ENCODE measurements around the gene TWIST1. TPM values are rescaled to one million over a fixed set of nuclear protein-coding genes. Genes with fewer than 3 reads are reported as not detected.

TWIST1 gene
- total RNA-seq, 1 donor from 2014 or later = not detected

DNA sequence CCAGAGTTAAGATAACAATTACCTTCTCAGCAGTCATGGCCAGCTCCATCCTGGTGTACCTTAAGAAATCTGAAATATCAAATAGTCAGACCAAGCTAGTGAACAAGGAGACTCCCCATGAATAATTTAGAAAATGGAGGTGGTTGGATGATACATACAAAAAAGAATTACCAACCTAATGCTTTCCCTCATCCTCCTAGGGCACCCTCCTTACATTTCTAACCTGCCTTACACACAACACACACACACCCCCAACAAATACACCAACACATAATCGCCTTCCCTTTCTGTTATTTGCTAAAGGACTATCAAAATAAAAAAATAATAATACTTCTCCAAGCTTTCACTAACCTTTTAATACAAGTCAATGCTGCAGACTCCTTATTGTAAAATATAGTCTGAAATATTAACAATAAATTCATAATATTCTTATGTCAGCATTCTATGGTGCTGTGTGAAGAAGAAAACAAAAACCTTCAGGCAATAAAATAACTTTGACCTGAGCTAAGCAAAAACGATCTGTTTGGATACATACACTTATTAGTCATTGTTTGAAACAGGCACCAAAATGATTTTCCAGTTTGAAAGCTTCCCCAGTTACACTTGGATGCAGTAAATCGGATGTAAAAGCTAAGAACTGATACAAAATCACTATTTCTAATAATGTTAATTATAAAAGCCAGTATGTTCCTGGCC is 3.4 kb downstream of the TWIST1 start:
- DNase-seq (ENCODE audit: low read depth) = no peak

DNA sequence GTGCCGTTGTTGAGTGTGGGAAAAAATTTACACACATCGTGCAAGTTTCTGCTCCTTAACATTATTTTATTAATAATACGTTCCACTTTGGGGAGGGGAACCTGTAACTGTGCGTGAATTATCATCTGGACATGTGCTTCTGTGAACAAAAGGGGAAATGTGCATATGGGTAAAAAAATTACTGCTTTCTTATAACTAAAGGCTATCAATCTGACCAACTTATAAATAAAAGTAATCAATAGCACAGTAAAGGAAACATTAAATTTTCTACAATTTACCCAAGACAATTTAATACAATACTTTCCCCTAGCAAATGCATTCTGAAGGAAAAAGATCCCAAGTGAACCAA is 4.5 kb downstream of the TWIST1 start:
- DNase-seq (ENCODE audit: low read depth) = no peak

DNA sequence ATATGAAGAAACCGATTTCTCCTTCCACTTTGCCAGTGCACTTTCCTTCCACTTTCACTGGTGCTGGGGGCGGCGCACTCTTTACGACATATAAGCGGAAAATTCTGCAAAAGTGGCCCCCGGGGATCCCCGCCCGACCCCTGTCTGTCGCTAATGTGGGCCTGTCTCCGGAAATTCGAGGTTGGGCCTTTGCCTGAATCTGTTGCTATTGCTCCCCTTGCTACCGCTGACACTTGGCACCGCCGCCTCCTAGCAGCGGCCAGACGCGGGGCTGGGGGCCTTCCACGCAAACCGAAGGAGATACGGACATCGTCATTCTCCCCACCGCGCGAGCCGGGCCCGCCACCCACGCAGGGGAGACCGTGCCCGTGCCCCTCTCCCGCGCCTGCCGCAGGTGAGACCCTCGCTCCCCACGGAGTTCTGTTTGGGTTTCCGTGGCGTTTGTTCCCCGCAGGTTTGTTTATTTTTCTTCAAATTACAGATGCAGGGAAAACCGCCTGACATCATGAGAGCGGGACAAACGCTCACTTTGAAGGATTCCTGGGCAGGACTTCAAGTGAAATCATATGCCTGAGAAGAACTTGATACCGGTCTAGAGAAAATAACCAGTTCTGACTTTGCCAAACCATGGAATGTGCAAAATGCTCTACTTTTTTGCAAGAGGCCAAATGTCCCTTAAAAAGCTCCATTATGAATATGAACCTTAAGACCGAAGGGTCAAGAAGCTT is 5.0 kb downstream of the TWIST1 start:
- DNase-seq (ENCODE audit: low read depth) = no peak

DNA sequence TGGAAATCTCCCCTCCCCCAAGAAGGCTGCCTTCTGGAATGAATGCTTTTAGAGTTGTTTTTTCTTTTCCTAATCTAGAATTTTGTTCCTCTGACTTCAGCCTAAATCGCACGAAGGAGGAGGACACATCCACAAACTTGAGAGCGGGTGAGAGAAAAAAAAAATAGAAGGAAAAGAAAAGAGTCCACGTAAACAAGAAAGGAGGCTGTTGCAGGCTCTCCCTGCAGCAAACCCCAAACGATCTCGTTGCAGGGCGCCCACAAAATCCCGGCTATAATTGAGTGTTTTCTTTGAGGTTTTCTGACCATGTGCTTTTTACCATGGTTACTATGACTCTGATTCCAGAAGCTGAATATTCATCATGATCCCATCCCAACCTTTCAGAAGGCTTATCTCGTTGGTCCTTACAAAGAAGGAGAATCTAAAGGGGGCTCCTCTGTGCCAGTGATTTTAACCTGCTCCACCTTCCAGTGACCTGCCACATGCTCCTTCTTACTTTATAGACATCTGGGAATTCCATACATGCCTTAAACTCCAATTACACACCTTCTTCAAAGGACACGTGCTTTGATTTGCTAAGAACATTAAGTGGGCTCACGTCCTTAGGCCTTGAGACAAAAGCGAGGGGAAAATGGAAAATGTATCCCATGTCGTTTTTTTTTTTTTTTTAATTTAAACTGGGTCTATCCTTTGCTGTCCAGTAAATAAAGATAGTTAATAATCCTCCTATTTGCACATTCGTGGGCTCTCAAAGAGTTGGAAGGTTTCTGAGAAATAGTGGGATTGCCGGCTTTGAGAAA is 5.8 kb downstream of the TWIST1 start:
- no peak for DNase-seq (ENCODE audit: low read depth)

DNA sequence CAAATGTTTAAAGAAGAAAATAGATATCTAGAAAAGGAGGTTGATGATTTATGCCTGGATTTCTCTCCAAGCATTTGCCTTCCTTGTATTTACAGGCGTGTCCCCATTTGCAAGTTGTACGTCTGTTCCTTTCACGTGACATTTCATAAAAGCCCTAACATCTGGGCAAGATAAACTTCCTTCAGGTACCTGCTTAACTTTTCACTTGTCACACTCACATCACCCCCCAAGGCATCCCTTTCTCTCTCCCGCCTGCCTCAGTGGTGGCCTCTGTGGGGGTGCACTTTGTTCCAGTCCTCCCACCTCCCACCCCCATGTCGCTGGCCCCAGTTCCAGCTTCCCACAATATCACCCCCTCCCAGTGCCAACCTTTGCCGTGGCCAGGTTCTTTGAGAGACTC is 6.7 kb downstream of the TWIST1 start:
- DNase-seq (ENCODE audit: low read depth) = no peak

DNA sequence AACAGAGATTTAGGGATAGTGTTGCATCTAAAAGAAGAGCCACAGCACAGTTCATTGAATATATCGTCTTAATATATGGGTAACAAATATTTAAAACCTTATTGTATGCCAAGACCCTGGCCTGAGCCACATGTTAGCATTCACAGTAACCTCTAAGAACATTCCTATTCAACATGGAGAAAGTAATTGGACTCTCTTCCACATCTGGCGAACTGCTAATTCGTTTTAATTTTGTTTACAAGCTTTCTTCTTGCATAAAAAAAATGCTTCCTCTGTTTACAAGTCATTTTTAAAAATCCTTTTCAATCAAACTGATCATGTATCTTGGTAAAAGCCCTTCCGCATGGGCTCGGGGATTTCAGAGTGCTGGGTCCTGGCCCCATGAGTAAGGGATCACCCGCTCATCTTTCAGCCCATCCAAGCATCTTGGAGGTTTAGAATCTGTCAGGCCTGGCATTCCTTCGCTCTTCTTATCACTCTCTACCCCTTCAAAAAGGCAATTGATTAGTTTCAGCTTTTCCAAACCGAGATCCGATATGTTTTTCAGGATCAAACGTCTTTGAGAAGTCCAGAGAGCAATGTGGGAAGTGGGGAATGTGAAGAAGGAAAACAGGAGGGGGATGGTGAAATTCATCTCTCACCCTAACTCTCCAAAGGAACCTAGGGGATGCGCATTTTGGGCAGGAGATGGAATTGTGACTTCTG is 7.3 kb downstream of the TWIST1 start:
- DNase-seq (ENCODE audit: low read depth) = no peak

DNA sequence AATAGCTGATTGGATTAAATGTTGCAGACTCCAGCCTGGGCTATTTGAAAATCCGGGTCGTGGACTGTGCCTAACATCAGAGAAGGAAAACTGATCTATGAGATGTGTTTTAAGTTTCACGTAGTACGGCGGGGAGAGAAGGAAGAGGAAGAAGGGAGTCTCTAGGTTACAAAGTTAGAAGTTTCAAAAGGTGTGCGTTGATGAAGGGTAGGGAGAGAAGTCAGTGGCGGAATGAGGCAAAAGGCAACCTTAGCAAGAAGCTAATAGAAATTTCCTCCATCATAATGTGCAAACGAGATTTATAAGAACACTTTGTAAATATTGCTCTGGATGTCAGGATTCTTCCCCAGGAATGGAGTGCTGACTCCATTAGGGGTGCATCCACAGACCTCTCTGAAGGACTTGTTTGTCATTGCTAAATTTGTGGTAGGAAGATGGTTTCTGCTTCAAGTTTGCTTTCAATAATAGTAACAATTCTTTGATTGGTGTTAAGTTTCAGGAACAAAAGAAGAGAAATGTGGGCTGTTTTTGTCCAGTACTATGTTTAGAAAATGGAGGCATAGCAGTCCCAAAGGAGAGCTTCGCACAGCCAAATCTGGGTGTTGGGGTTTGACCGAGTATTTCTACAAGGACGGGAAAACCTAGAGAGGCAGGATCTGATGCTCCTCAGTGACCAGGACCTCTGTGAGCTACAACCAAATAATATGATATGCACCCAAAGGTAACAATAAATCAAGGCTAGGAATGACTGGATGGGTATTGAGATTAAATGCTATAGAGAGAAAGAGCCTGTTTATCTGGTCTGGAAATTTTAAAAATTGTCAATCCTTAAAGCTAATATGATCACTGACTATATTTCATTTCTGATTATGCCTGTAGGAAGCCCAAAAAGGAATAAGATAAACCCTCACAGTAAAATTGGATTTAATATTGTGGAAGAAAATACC is 8.2 kb downstream of the TWIST1 start:
- DNase-seq (ENCODE audit: low read depth) = no peak

DNA sequence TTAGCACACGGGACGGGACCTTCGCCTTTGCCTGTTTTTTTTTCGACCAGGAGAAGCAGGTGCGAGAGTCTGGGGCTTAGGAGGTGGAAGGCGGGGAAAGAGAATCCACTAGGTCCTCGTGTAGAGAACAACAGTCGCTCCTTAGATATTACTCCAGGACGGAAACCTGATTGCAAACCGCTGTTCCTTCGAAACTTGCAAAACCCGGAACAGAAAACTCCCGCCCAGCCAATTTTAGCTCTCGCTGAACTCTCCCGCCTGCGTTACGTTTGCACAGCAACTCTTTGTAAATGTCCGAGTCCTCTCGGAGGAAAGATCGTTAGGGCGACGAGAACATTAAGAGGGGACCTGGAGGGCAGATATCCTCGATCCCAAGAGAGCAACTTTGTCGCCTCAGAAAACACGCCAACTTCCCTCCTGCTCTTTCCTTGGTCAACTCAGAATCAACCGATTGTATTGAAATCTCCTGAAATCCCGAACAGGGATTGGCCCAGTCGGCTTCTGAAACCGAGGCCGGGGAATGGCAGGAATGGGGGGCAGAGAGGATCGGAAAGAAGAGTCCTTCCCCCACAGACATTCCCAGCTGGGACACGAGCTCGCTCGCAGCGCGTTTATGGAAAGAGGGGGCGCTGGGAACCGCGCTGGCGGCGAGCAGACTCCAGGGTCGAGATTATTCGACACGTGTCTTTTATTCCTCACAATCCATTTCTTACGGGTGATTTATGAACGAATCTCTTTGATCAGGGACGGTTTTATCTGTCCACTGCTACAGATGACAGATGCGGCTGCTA is 9.9 kb downstream of the TWIST1 start:
- no peak for DNase-seq (ENCODE audit: low read depth)

DNA sequence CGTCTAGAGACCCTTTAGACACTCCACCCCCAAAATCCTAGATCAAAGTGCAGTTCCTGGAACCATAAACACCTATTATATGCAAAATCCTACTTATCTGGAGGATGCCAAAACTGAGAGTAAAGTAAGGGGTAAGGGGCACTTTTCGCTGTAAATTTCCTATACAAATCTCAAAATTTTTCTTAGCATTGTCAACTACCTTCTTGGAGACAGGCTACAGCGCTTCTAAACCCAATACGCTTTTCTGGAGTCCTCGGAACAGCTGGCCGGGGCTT is 10.4 kb downstream of the TWIST1 start:
- DNase-seq (ENCODE audit: low read depth) = no peak

DNA sequence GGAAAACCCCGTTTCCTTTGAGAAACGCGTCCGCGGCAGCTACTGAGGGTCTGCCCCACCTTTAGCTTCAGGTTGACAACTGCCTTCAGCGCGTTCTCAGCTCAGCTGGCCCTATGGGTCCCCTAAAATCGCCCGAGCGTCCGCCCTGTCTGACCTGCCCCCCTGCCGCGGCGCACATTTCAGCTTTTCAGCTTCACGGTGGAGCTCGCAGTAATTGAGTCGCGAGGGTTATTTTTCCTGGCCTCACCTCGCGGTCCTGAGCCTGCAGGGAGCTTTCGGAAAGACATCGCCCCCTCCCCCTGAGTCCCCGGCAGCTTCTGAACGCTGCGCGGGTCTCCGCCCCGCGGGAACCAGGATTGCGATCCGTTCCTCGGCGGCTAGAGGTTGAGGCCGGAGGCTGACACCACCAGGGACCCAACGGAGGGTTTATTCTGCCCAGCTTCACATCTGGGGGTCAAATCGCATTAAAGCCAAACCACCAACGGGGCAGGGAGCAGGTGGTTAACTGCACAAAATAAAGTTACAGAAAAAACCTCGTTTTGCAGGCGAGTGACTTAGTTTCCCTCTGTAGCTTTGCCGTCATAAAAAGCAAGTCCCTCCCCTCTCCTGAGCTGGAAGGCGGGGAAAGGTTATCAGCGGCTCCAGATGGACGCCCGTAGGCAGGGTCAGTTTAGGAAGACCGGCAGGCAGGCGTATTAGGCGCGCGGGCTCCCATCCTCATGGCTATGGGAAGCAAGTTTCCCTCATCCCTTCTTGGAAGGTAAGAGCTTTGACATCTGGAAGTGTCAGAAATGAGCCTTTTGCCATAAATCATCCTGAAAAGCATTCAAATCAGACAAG is 11.0 kb downstream of the TWIST1 start:
- DNase-seq (ENCODE audit: low read depth) = no peak

DNA sequence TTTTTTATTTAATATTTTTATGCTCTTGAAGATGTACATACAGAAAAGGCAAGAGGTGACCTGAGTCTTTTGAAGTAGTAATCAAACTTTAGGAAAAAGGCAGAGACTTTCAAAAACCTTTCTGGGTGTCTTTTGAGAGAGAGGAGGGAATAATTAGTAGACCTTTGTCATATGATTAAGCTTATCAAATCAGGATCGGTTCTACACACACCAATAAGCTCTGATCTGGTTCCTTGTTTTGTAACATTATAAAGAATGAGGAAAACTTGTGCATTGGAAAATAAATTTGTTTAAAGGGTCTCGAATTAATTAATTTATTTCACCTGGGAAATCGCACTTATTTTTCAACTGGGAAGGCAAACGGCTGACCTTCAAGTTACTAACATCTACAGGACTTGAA is 11.9 kb downstream of the TWIST1 start:
- DNase-seq (ENCODE audit: low read depth) = no peak

DNA sequence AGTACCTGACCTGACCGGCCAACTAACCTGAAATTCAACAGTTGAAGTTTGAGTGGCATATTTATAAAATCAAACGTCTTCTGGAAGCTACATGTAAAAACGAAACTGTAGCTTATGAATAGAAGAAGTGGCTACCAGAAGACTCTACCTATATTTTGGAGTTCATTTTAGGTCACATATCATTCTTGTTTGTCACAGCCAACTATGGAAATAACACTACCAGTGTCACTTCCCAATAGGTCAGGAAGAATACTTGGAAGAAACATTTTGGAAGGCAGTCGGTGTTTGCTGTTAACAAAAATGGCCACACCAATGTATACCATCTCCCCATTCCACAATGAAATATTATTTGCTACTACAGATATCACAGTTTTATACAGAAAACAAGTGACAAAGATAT is 12.6 kb downstream of the TWIST1 start:
- no peak for DNase-seq (ENCODE audit: low read depth)

DNA sequence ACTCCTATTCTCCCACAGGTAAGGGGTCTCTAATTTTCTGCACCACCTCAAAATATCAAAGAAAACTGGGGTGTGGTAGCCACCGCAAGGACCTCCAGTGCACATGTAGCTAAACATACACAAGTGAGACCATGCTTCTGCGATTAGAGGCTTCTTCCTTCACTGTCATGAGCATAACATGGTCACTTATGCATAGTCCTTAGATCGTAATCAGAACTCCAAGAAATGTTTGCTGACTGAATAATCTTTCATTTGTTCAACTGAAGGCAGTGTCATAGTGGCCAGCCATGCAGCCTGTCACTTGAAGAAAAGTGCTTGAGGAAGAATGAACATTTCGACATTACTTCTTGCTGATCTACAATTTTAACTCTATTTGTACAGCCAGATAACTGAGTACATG is 14.6 kb downstream of the TWIST1 start:
- no peak for DNase-seq (ENCODE audit: low read depth)

DNA sequence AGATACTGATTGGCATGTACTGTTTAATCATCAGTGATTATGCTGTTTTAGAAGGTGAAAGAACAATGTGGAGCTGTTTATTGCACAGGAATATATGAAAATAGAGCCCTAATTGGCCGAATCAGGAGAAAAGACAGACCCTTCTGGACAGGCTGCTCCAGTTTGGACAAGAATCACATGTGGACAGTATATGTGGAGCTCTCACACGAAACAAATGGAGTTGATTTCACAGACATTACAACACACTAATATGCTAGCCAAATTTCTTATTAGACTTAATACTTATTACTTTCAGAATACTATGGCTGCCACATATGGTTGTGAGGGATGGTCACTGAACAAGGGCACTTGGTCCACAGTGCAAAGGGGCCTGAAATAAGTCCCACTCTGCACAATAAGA is 15.5 kb downstream of the TWIST1 start:
- no peak for DNase-seq (ENCODE audit: low read depth)

DNA sequence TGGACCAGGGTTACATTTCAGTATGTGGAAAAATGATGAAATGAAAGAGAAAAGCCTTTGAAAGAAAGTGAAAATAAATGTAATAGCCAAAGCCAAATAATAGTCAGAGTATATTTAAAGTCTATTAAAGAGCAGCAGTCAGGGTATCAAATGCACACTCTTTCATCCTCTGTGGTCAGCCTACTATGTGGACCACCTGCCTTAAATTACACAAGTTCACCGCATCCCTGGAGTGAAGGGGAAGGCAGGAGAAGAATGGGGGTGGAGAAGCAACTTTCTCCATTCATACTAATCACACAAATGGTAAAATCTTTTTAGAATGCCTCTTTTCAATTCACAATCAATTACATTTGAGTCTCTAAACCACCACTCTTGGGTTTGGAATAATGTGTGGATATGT is 16.0 kb downstream of the TWIST1 start:
- no peak for DNase-seq (ENCODE audit: low read depth)

DNA sequence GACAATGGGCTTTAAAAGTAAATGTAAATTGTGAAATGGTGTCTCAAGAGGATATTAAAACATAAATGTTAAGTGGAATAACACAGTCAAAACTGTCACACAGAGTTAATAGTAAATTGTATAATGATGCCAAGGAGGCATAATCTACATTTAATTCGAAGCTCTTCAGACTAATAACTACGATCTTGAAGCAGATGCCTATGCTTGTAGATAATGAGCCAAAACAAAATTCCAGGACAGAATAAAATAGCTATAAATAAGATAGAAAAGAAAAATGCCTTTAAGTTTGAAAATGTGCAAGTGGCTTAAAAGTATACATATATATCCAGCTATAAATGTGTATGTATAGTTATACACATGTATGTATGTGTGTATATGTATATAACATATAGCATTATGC is 17.5 kb downstream of the TWIST1 start:
- DNase-seq (ENCODE audit: low read depth) = no peak

DNA sequence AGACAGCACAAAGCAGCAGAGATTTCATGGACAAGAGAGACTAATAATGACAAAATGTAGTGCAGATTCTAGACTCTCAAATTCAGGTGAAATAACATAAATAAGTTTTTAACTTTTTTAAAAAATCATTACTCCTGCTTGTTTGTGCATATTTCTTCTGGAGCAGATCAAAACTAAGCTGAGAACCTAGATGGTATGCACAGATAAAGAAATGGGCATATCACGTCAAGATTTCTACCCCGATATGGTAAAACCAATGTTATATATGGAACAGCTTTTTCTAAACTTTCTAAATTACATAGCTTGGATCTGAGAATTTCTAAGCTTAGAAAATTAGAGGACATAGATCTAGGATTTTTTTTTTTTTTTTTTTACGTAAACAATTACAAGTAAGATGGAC is 18.2 kb downstream of the TWIST1 start:
- DNase-seq (ENCODE audit: low read depth) = no peak

DNA sequence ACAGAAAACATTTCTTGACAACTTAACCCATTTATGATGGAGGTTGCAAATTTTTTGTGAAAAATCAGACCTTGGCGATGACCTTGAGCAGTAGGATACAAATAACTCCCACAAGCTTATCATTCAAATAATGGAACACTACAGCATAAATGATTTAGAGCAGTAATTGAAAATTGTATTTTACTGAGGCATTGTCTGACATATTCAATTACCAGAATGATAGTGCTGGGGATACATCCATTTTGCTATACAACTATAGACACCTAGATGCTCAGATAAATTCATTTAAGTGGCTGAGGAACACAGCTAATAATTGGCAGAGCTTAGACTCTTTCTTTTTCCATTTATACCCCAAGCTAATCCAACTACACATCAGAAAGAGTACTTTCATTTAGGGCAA is 18.9 kb downstream of the TWIST1 start:
- no peak for DNase-seq (ENCODE audit: low read depth)

DNA sequence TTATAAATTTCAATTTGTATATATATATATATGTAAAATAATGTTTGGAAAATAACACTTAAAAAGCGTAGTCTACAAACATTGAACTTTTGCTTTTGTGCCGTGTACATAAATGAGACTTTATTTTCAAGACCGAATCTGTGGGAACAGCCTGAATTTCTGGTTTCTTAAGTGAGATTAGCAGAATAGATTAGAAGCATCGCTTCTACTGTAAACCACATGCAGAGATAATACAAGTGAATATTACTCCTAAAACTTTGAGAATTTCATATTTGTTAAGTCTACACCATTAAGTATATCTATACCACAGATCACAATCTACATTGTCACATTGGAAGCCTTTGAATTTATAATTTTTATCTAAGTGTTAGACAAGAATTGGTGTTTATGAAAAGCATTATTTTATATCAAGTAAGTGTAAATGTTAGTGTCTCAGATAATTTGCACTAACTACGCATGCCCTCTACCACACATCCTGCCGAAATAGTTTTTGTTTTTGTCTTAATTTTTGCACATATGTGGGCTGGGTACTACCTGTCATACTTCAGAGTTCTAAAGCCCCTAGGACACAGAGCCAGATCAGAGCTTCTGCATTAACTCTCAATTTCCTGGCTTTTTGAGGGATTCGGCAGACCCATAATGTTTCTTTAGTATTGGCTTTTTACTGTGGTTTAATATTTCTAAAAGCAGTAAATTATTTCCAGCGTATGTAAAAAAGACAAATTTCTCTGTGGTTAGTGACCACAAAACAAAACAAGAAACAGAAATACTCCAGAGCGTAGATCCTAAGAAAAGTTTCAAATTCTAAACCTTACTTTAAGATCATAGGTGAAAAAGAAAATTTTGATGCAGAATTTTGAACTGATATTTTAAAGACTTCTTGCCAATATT is 20.0 kb downstream of the TWIST1 start:
- DNase-seq (ENCODE audit: low read depth) = no peak
